AG10803 (cell line): ENCODE results near the gene FNDC11.

ENCODE experiments used
- DNase-seq: peaks from one replicate; pipeline ENCODE4 v3.0.0; 2010; ENCODE audit warnings: low read depth
- H3K4me3 ChIP-seq: 2 replicates; pipeline ENCODE4 v1.5.1; 2011; ENCODE audit warnings: mild to moderate bottlenecking, low read length, control low read depth
- CTCF ChIP-seq: conservative IDR thresholded peaks from 2 replicates; pipeline ENCODE4 v1.5.1; 2011; ENCODE audit warnings: mild to moderate bottlenecking, low read length, control low read depth, inconsistent platforms

The FNDC11 gene

GRCh38 chr20:63562461-63563224 is 8.7 kb downstream of the FNDC11 start:
- H3K4me3 ChIP-seq: no peak overlapping the region
- no peak for TF ChIP-seq CTCF
- DNase-seq: no peak

- DNase-seq: no peak
- no peak for TF ChIP-seq CTCF
- no peak overlapping the region for H3K4me3 ChIP-seq
Measured at GRCh38 chr20:63563225-63563935, 9.4 kb downstream of the FNDC11 start.

- TF ChIP-seq CTCF: no peak
Measured at GRCh38 chr20:63564036-63564810, 10.3 kb downstream of the FNDC11 start.

GRCh38 chr20:63565021-63565698 is 11.2 kb downstream of the FNDC11 start:
- no peak for DNase-seq
- no peak overlapping the region for H3K4me3 ChIP-seq
- TF ChIP-seq CTCF: no peak

More at GRCh38 chr20:63564036-63564810, 10.3 kb downstream of the FNDC11 start:
- DNase-seq: no peak
- no peak overlapping the region for H3K4me3 ChIP-seq

GRCh38 chr20:63565699-63566335 is 11.9 kb downstream of the FNDC11 start:
- no peak overlapping the region for H3K4me3 ChIP-seq
- no peak for DNase-seq
- TF ChIP-seq CTCF: no peak

- no peak overlapping the region for H3K4me3 ChIP-seq
- TF ChIP-seq CTCF: no peak
- DNase-seq: no peak
Measured at GRCh38 chr20:63566395-63567135, 12.6 kb downstream of the FNDC11 start.
